ENCODE results near the gene JAGN1.
"Not testable (repeated sequence)": the region's sequence is repeated elsewhere in the genome, so short reads cannot be mapped to it uniquely, and the experiment has no call there.

JAGN1 gene

DNA sequence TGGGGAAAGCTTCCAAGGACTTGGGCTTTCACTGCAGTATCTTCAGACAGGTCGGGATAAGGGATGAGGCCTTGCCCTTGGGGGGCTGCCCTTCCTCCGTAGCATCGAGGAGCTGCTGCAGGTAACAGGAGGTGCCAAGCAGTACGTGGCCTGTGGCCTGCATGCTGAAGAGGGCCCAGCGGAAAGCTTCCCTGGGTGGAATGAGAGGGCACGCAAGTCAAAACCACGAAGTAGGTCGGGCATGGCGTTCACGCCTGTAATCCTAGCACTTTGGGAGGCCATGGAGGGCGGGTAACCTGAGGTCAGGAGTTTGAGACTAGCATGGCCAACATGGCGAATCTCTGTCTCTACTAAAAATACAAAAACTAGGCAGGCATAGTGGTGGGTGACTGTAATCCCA lies 23.3 kb upstream of the JAGN1 start:
- DNase-seq (ENCODE audit: low spot score), result no peak

DNA sequence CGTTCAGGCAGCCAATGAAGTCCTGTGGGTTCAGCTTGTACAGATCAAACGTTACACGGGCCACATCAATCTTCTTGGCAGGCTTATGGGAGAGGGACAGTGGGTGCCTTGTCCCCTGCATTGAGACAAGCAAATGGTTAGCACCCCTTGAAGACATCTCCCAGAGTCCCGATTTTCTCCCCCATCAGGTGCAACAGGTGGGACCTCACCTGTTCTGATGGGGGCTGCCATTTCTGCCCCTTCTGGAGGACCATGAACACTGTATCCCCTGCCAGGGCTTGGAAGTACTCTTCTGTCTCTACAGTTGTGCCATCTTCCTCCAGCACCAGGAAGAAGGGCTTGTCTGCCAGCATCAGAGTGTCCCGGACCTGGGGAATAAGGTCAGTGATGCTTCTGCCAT lies 20.5 kb upstream of the JAGN1 start:
- DNase-seq (ENCODE audit: low spot score), result no peak

DNA sequence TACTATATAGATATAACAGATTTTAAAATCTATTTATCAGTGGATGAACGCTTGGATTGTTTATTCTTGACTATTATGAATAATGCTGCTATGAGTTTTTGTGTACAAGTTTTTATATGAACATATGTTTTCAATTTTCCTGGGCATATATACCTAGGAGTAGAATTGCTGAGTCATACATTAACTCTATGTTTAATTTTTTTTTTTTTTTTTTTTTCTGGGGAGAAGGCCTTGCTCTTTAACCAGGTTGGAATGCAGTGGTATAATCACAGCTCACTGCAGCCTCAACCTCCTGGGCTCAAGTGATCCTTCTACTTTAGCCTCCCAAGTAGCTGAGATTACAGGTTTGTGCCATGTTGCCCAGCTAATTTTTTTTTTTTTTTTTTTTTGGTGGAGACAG lies 19.4 kb upstream of the JAGN1 start:
- no peak for DNase-seq (ENCODE audit: low spot score)

DNA sequence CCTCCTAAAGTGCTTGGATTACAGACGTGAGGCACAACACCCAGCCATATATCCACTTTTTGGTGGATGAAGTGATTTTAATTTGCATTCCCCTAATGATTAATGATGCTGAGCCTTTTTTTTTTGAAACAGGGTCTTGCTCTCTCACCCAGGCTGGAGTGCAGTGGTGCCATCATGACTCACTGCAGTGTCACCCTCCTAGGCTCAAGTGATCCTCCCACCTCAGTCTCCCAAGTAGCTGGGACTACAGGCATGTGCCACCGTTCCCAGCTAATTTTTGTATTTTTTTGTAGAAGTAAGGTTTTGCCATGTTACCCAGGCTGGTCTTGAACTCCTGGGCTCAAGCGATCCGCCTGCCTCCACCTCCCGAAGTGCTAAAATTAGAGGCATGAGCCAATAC lies 18.3 kb upstream of the JAGN1 start:
- not testable (repeated sequence) for DNase-seq (ENCODE audit: low spot score)

DNA sequence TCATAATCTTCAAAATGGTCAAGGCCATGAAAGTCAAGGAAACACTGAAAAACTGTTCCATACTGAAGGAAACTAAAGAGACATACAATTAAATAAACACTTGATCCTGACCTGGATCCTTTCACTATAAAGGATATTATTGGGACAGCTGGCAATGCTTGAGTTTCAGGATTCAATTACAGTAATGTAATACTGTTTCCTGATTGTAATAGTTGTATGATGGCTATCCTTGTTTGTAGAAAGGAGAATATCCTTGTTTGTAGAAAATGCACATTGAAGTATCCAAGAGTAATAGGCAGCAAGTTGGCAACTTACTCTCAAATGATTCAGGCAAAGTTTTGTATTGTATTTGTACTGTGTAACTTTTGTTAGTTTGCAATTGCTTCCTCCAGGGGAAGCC lies 15.0 kb upstream of the JAGN1 start:
- no peak for DNase-seq (ENCODE audit: low spot score)

DNA sequence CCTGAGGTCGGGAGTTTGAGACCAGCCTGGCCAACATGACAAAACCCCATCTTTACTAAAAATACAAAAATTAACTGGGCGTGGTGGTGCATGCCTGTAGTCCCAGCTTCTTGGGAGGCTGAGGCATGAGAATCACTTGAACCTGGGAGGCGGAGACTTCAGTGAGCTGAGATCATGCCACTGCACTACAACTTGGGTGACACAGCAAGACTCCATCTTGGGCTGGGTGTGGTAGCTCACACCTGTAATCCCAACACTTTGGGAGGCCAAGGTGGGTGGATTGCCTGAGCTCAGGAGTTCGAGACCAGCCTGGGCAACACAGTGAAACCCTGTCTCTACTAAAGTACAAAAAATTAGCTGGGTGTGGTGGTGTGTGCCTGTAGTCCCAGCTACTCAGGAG lies 14.2 kb upstream of the JAGN1 start:
- DNase-seq (ENCODE audit: low spot score), result not testable (repeated sequence)

DNA sequence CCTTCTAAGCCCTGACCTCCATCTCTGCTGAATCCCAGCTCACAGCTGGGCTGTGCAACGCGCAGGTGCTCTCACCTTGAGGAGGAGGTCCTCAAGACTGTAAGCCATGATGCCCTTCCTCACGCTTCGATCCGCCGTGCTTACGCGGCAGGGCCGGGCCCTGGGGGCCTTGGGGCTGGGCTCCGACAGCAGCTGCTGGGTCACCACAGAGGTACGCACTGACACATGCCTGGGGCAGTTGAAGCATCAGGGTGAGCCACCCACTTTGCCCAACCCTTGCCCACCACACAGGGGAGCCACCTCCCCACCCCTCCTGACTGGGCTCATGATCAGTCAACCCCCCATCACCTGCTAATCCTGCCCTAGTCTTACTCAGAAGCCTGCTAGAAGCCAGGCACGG lies 13.4 kb upstream of the JAGN1 start:
- DNase-seq (ENCODE audit: low spot score), result no peak

DNA sequence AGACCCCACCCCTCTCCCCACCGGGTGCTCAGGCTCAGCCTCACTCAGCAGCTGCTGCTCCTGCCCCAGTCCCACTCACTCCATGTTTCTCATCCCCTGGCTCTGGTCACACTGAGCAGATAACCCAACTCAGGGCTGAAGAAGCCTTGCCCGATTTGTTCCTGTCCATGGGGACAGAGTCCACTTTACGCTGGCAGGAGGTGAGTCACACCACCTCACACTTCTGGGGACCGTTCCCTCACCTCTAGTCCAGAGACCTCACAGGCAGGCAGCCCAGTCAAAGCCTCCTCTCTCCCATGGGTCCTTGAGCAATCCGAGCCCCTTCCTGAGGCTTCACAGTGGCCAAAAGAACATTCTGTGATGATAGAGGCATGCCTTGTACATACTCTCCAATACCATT lies 11.7 kb upstream of the JAGN1 start:
- DNase-seq (ENCODE audit: low spot score), result no peak

DNA sequence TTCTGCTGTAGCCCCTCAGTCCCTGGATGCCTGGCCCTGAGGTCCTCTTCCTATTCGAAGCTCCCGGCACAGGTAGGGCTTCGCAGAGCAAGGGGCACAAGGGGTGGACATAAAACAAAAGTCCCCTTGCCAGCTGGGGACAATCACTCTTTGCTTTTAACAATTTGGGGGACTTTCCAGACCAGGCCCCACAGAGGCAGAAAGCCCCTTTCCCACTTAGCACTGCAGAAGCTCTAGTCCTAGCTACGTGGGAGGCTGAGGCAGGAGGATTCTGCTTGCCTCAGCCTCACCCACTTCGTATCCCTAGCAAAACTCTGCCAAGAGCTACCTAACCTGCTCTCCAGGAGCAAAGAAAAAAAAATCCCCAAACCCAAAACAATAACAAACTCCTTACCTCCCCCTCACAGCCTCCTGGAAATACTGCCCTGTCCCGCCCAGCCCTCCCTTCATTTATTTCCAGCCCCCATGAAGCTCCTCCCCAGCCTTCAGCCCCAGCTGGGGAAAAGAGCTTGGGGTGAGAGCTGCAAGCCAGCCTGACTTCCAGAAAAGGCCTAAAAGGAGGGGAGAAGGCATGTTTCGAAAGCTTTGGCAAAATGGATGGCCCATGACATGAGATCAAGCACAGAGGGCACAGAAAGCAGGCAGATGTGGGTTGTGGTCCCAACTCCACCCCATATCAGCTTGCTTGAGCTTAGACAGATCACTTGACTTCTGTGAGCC lies 10.4 kb upstream of the JAGN1 start, which contains the start of gene CIDEC:
CIDEC (minus strand) TSS at position 424 of the 720 bp plus-strand sequence. CDS start 1,767 bp downstream, outside the sequence.
- DNase-seq (ENCODE audit: low spot score), result no peak

DNA sequence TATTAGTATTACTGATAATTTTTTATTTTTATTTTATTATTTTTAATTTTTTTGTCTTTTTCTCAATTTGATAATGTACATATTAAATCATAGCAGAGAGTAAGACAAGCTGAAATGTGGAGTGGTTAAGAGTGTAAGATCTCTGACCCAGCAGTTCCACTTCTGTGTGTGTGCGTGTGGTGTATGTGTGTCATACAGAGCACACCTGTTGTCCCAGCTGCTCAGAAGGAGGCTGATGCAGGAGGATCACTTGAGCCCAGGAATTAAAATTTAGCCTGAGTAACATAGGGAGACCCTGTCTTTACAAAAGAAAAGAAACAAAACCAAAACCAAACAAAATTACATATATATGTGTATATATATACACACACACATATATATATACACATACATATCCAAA lies 9.0 kb upstream of the JAGN1 start:
- DNase-seq (ENCODE audit: low spot score), result no peak

DNA sequence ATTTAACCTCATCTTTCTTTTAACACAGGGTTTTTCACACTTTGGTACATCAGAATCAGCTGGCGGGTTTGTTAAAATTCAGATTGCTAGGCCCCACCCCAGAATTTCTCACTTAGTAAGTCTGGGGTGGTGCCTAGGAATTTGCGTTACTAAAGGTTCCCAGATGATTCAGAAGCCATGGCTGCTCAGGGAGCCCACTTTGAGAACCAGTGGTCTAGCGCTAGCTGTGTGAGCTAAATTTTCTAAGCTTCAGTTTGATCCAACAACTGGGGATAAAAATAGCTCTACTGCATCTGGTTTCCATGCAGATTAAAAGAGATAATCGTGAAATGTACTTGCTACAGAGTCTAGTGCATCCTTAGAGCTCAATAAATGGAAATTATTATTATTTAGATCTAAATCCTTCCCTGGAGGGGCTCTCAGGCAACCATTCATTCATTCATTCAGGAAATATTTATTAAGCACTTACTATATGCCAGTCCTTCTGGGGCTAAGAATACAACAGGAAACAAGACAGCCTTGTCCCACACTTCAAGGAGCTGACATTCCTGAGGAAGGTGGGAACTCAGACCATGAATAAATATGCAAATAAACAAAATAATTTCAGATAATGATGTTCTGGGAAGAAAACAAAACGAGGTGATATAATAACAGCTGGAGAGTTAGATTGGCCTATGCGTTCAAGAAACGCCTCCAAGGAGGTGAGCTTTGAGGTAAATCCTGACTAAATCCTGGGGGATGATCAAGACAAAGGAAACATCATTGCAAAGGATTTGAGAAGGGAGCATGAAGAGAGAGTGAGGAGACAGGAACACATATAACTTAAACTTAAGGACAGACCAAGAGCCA lies 6.5 kb upstream of the JAGN1 start:
- DNase-seq (ENCODE audit: low spot score), result no peak

DNA sequence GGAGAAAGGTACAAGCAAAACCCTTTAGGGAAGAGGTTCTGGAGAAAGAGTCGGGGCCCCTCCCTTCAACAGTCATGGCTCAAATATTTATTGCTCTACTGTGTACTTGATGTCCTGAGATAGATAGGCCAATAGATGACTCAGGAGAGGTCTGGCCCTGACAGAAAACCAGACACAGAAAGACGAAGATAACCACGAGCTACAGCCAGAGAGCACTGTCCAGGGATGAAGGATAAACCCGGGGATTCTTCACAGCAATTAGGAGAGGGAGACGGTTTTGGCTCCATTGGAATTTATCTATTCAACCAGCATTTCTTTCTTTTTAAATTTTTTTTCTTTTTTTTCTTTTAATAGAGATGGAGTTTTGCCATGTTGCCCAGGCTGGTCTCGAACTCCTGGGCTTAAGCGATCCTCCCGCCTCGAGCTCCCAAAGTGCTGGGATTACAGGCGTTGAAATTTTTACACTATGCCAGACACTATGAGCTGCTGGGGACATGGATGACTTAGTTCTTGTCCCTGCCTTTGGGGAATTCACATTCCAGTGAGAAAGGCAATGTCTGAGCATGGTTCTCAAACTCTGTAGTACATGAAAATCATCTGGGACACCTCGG lies 5.8 kb upstream of the JAGN1 start:
- DNase-seq (ENCODE audit: low spot score), result peak; percentile 91

DNA sequence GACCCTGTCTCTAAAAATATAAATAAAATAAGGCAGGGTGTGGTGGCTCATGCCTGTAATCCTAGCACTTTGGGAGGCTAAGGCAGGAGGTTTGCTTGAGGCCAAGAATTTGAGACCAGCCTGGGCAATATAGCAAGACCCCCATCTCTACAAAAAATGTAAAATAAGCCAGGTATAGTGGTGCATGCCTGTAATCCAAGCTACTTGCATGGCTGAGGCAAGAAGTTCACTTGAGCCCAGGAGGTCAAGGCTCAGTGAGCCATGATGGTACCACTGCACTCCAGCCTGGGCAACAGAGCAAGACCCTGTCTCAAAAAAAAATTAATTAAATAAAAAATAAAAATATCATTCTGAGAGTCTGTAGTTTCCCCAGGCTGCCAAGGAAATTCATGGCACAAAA lies 4.1 kb upstream of the JAGN1 start:
- no peak for DNase-seq (ENCODE audit: low spot score)

DNA sequence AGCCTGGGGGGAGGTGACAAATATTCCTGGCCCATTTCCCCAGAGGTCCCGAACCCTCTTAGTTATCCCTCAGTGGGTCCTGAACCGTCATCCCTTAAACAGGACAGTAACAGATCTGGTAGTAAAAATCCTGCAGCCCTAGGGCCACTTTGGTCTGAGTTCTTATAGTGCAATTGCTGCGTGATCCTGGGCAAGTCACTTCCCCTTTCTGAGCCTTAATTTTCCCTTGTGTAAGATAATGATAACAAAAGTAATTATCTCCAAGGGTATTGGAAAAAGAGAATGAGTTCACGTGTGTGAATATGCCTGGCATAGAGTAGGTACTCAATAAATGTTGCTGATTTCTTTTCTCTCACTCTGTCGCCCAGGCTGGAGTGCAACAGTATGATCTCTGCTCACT lies 2.9 kb upstream of the JAGN1 start:
- no peak for DNase-seq (ENCODE audit: low spot score)

DNA sequence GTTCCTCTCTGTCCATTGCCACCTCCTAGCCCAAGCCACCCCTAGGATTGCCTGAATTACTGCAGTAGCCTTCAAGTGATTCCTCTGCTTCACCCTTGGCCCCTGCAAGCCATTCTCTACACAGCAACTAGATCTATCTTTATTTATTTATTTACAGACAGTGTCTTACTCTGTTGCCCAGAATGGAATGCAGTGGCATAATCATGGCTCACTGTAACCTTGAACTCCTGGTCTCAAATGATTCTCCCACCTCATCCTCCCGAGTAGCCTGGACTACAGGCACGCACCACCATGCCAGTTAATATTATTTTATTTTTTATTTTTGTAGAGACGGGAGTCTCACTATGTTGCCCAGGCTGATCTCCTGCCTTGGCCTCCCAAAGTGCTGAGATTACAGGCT lies 1.9 kb upstream of the JAGN1 start:
- no peak for DNase-seq (ENCODE audit: low spot score)

DNA sequence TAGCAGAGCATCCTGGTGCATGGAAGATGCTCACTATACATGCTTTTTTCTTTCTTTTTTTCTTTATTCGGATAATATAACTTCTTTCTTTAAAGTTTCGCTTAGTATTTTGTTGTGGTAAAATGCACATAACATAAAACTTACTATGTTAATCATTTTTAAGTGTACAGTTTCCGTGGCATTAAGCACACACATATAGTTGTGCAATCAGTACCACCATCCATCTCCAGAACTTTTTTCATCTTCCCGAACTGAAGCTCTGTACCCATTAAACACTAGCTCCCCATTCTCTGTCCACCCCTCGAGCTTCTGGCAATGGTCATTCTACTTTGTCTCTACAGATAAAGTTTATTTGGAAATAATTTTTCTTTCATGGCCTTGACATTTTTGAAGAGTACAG lies 1.0 kb upstream of the JAGN1 start:
- no peak for DNase-seq (ENCODE audit: low spot score)

DNA sequence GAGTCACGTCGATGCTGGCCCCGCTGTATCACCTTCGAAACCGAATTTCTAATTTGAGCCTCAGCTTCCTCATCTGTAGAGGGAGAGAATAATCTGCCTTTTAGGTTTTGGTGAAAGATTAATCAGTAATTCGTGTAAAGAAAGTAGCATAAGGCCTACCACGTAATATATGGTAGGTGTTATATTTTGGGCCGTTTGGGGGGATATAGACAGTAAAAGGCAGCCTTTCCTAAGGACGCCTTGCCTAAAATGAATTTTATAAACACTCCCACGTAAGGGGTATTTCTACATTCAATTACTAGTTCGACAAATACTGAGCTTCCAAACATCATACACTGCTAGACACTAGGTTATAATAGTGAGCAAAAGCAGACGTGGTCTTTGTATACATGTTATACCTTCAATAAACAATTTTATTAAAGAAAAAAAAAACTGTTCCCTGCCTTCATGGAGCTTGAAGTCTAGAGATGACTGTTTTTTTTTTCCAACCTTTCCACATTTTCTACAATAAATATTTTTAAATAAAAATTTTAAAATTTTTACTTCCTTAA lies 737 bp downstream of the JAGN1 start:
- DNase-seq (ENCODE audit: low spot score), result no peak

DNA sequence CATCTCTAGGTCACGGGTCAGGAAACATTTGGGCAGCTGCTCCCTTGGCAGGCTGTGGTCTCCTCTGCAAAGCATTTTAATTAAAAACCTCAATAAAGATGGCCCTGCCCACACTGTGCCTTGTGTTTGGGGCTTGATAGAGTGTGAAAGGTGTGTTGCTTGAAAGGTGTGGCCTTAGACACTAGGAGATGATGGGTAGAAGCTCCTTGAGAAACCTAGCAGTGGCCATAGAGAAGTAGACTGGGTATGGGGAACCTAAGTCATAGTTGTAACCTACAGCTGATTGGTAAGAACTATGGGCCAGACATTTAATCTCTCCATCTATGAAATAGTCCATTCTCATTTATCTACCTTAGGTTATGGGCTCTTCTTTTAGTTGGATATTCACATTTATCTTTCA lies 3.3 kb downstream of the JAGN1 start:
- no peak for DNase-seq (ENCODE audit: low spot score)

DNA sequence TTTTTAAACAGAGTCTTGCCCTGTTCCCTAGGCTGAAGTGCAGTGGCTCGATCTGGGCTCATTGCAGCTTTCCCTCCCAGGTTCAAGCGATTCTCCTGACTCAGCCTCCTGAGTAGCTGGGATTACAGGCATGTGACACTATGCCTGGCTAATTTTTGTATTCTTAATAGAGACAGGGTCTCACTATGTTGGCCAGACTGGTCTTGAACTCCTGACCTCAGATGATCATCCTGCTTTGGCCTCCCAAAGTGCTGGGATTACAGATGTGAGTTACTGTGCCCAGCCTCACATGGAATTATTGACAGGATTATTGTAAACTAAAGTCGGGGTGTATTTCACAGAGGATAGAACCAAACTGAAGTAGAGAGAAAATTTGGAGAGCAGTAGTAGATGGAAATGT lies 5.3 kb downstream of the JAGN1 start:
- DNase-seq (ENCODE audit: low spot score), result not testable (repeated sequence)

DNA sequence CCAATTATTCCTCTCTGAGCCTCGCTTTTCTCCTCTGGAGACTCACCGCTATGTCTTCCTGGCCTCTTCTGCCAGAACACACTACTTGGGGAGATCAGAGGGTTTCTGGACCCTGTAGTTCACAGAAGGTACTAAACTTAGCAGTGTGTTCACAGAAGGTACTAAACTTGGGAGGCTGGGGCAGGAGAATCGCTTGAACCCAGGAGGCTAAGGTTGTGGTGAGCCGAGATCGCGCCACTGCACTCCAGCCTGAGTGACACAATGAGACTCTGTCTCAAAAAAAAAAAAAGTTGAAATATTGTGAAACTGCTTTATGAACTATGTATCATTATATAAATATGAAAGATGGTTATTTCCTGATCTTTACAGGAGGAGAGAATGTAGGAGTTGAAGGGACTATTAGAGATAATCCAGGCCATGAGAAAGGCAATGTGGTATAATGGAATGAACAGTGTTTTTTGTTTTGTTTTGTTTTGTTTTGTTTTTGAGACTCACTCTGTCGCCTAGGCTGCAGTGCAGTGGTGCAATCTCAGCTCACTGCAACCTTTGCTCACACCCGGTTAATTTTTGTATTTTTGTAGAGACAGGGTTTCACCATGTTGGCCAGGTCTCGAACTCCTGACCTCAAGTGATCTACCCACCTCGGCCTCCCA lies 6.5 kb downstream of the JAGN1 start:
- not testable (repeated sequence) for DNase-seq (ENCODE audit: low spot score)

DNA sequence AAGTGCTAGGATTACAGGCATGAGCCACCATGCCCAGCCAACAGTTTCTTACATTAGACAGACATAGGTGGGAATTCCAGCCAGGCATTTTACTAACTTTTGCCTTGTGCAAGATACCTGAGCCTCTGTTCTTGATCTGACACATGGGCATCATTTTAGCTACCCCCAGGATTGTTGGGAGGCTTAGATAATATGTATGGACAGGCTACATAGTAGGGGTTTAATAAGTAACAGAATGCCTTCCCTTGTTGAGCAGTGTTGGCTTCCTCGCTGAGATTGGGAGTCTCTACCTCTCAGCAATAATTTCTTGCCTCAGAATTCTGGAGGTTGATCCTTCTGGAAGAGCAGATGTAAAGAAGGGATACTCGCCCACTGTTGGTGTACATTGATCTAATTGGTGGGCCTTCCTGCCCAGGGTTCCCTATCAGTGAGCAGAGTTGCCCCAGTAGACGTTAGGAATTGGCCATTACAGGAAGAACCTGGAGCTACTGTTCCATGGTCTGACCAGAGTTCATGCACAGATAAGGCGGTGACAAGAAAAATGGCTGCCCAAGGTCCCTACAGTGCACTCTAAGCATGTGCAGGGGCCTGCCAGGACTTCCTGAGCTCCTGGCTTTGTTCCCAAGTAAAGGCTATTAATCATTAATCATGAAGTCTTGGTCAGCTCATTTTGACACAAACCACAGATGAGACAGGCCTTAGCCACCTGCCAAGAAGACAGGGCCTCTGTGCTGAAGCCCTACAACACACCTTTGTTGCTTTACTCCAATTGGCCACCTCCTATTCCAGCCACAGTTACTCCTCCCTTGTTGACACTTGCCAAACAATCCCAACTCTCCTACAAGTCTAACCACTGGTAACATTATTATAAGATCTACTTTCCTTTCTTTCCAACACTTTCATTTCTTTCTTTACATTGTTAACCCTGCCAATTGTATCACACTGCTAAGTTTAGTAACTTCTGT lies 7.3 kb downstream of the JAGN1 start:
- no peak for DNase-seq (ENCODE audit: low spot score)
